Activated naive CD4-positive, alpha-beta T cell treated with anti-CD3 and anti-CD28 coated beads for 36 hours (primary cell): ENCODE results near the gene TXNDC11. TPM values are rescaled to one million over a fixed set of nuclear protein-coding genes. Genes with fewer than 3 reads are reported as not detected.

Experiments used
- CTCF ChIA-PET: fragments of 350-600 bp; sonication (Branson Sonifier 250); formaldehyde crosslinking; loops from one replicate; lab custom pipeline; 2021; ENCODE audit warnings: antibody characterized with exemption; lab: Charles Lee
- DNase-seq: peaks from one replicate; pipeline ENCODE4 v3.0.0-alpha.2; 2020
- H3K27ac Mint-ChIP-seq: one replicate; pipeline ENCODE4 v1.8.0; 2021; ENCODE audit warnings: mild to moderate bottlenecking, mixed read lengths
- H3K27me3 Mint-ChIP-seq: one replicate; pipeline ENCODE4 v1.8.0; 2021; ENCODE audit warnings: low read depth, mixed read lengths
- H3K36me3 Mint-ChIP-seq: one replicate; pipeline ENCODE4 v1.8.0; 2021; ENCODE audit warnings: low read depth, mixed read lengths
- H3K4me1 Mint-ChIP-seq: one replicate; pipeline ENCODE4 v1.8.0; 2021; ENCODE audit warnings: low read depth, mixed read lengths
- H3K4me3 Mint-ChIP-seq: one replicate; pipeline ENCODE4 v1.8.0; 2021; ENCODE audit warnings: mild to moderate bottlenecking, moderate library complexity, mixed read lengths
- H3K9me3 Mint-ChIP-seq: one replicate; pipeline ENCODE4 v1.8.0; 2021; ENCODE audit warnings: mixed read lengths
- intact Hi-C: fragments of 100-400 bp; cut with micrococcal nuclease; formaldehyde crosslinking; loops from one replicate; pipeline ENCODE4 v1.15.1; 2023
- total RNA-seq, 2 experiments: library from RNA; stranded (reverse); gene quantifications; one replicate each; pipeline ENCODE4 v1.2.3, GENCODE V29; 2021

TXNDC11 gene
- total RNA-seq, 2 experiments from 2014 or later: 24.6 to 25.5 TPM

- H3K27ac Mint-ChIP-seq: no peak overlapping the region
- H3K36me3 Mint-ChIP-seq: peaks cover 29% of the 10 kb centered on the region
- peaks cover 33% of the 10 kb centered on the region for H3K4me1 Mint-ChIP-seq
- no peaks in the 10 kb centered on the region for H3K27me3 Mint-ChIP-seq
- no peaks in the 10 kb centered on the region for H3K9me3 Mint-ChIP-seq
- DNase-seq: no peak
- H3K4me3 Mint-ChIP-seq: no peak overlapping the region
- intact Hi-C loops: loop anchor here (5.0 kb wide), 1 partner anchor 371 kb away; no protein-coding TSS in a partner anchor
- CTCF ChIA-PET: interaction anchor here (1.0 to 2.5 kb wide), 3 partner anchors 18 to 164 kb away, joined by 3 to 15 read pairs (median 5); no protein-coding TSS in a partner anchor
These were observed 46.2 kb downstream of the TXNDC11 start for GRCh38 chr16:11696266-11697012.

- Mint-ChIP-seq H3K27me3 (no peaks in the 10 kb centered on the region), H3K36me3 (peaks cover 31% of the 10 kb centered on the region), H3K9me3 (no peaks in the 10 kb centered on the region), H3K27ac (no peak overlapping the region), H3K4me1 (peaks cover 30% of the 10 kb centered on the region), H3K4me3 (no peak overlapping the region)
- CTCF ChIA-PET: interaction anchor here (0.7 kb wide), 1 partner anchor 122 kb away, joined by 3 read pairs; no protein-coding TSS in a partner anchor
- intact Hi-C loops: no loop called here
- no peak for DNase-seq
These were observed 50.0 kb downstream of the TXNDC11 start for GRCh38 chr16:11692651-11693050.

- Mint-ChIP-seq H3K9me3 (no peaks in the 10 kb centered on the region), H3K27ac (no peak overlapping the region), H3K4me1 (peaks cover 30% of the 10 kb centered on the region), H3K36me3 (peaks cover 35% of the 10 kb centered on the region), H3K4me3 (no peak overlapping the region), H3K27me3 (no peaks in the 10 kb centered on the region)
- intact Hi-C loops: no loop called here
- DNase-seq: no peak
- CTCF ChIA-PET: no interaction called here
These were observed 50.5 kb downstream of the TXNDC11 start for GRCh38 chr16:11692171-11692570.

- peaks cover 37% of the 10 kb centered on the region for H3K36me3 Mint-ChIP-seq
These were observed 50.9 kb downstream of the TXNDC11 start for GRCh38 chr16:11691771-11692170.

GRCh38 chr16:11691235-11691634, 51.4 kb downstream of the TXNDC11 start:
- Mint-ChIP-seq H3K4me1 (peaks cover 24% of the 10 kb centered on the region), H3K4me3 (no peak overlapping the region), H3K36me3 (peaks cover 36% of the 10 kb centered on the region), H3K27ac (no peak overlapping the region), H3K9me3 (no peaks in the 10 kb centered on the region), H3K27me3 (no peaks in the 10 kb centered on the region)
- CTCF ChIA-PET: interaction anchor here (1.1 to 2.5 kb wide), 2 partner anchors 25 to 160 kb away, joined by 4 to 11 read pairs; no protein-coding TSS in a partner anchor
- intact Hi-C loops: no loop called here
- no peak for DNase-seq

More at GRCh38 chr16:11691771-11692170, 50.9 kb downstream of the TXNDC11 start:
- no peak for DNase-seq
- Mint-ChIP-seq H3K4me1 (peaks cover 29% of the 10 kb centered on the region), H3K9me3 (no peaks in the 10 kb centered on the region), H3K27ac (no peak overlapping the region), H3K27me3 (no peaks in the 10 kb centered on the region), H3K4me3 (no peak overlapping the region)
- CTCF ChIA-PET: interaction anchor here (1.1 to 2.5 kb wide), 2 partner anchors 24 to 160 kb away, joined by 4 to 11 read pairs; no protein-coding TSS in a partner anchor
- intact Hi-C loops: no loop called here

- DNase-seq: no peak
- H3K36me3 Mint-ChIP-seq: peaks cover 33% of the 10 kb centered on the region
- peak overlapping the region; percentile 14 for H3K27ac Mint-ChIP-seq
- intact Hi-C loops: no loop called here
- no peak overlapping the region for H3K4me3 Mint-ChIP-seq
- H3K27me3 Mint-ChIP-seq: no peaks in the 10 kb centered on the region
- CTCF ChIA-PET: interaction anchor here (0.6 to 2.5 kb wide), 13 partner anchors 9 to 379 kb away, joined by 3 to 11 read pairs (median 3); no protein-coding TSS in a partner anchor
- H3K4me1 Mint-ChIP-seq: peaks cover 23% of the 10 kb centered on the region
- H3K9me3 Mint-ChIP-seq: no peaks in the 10 kb centered on the region
These were observed 53.4 kb downstream of the TXNDC11 start for GRCh38 chr16:11689031-11689840.

- DNase-seq: no peak
- Mint-ChIP-seq H3K27ac (no peak overlapping the region), H3K4me1 (peaks cover 23% of the 10 kb centered on the region), H3K36me3 (peaks cover 35% of the 10 kb centered on the region), H3K4me3 (no peak overlapping the region), H3K9me3 (no peaks in the 10 kb centered on the region), H3K27me3 (no peaks in the 10 kb centered on the region)
- CTCF ChIA-PET: interaction anchor here (0.7 to 1.6 kb wide), 9 partner anchors 9 to 282 kb away, joined by 3 to 6 read pairs (median 3); no protein-coding TSS in a partner anchor
- intact Hi-C loops: no loop called here
These were observed 54.2 kb downstream of the TXNDC11 start for GRCh38 chr16:11688520-11688886.

- no peak for DNase-seq
- Mint-ChIP-seq H3K4me1 (peaks cover 30% of the 10 kb centered on the region), H3K27me3 (no peaks in the 10 kb centered on the region), H3K27ac (no peak overlapping the region), H3K36me3 (peaks cover 38% of the 10 kb centered on the region), H3K9me3 (no peaks in the 10 kb centered on the region), H3K4me3 (no peak overlapping the region)
- CTCF ChIA-PET: interaction anchor here (0.9 to 1.6 kb wide), 8 partner anchors 10 to 281 kb away, joined by 3 to 6 read pairs (median 4); no protein-coding TSS in a partner anchor
- intact Hi-C loops: no loop called here
These were observed 54.8 kb downstream of the TXNDC11 start for GRCh38 chr16:11687601-11688519.

- CTCF ChIA-PET: no interaction called here
- Mint-ChIP-seq H3K9me3 (no peaks in the 10 kb centered on the region), H3K27ac (no peak overlapping the region), H3K4me3 (no peak overlapping the region), H3K27me3 (no peaks in the 10 kb centered on the region), H3K36me3 (peaks cover 32% of the 10 kb centered on the region), H3K4me1 (peaks cover 40% of the 10 kb centered on the region)
- intact Hi-C loops: no loop called here
- DNase-seq: no peak
These were observed 55.8 kb downstream of the TXNDC11 start for GRCh38 chr16:11686713-11687380.

- no peaks in the 10 kb centered on the region for H3K9me3 Mint-ChIP-seq
- CTCF ChIA-PET: no interaction called here
These were observed 56.6 kb downstream of the TXNDC11 start for GRCh38 chr16:11685844-11686618.

More at GRCh38 chr16:11685844-11686618, 56.6 kb downstream of the TXNDC11 start:
- Mint-ChIP-seq H3K27ac (no peak overlapping the region), H3K4me1 (peaks cover 46% of the 10 kb centered on the region), H3K4me3 (no peak overlapping the region), H3K36me3 (peaks cover 25% of the 10 kb centered on the region), H3K27me3 (no peaks in the 10 kb centered on the region)
- intact Hi-C loops: no loop called here
- no peak for DNase-seq
